HFFc6 (cell line): Measurements from ENCODE around the gene ERP44. TPM values are rescaled to one million over a fixed set of nuclear protein-coding genes. Genes with fewer than 3 reads are reported as not detected.
A peak's percentile ranks its signal among the peaks of the same experiment; 100 is the strongest.

Source experiments
- DNase-seq: peaks from one replicate; pipeline ENCODE4 v3.0.0-alpha.2; 2018
- H3K27ac Mint-ChIP-seq: 2 replicates; pipeline ENCODE4 v1.8.0; 2020; ENCODE audit warnings: mild to moderate bottlenecking, mixed read lengths
- H3K27me3 Mint-ChIP-seq: 2 replicates; pipeline ENCODE4 v1.8.0; 2021; ENCODE audit warnings: mild to moderate bottlenecking, moderate library complexity, mixed read lengths; ENCODE audit not compliant: insufficient read depth
- H3K36me3 Mint-ChIP-seq: 2 replicates; pipeline ENCODE4 v1.8.0; 2021; ENCODE audit warnings: low read depth, mixed read lengths
- H3K4me1 Mint-ChIP-seq: 2 replicates; pipeline ENCODE4 v1.8.0; 2020; ENCODE audit warnings: low read depth, mixed read lengths
- H3K4me3 Mint-ChIP-seq: 2 replicates; pipeline ENCODE4 v1.8.0; 2020; ENCODE audit warnings: mild to moderate bottlenecking, moderate library complexity, mixed read lengths
- H3K9me3 Mint-ChIP-seq: 2 replicates; pipeline ENCODE4 v1.8.0; 2020; ENCODE audit warnings: mild to moderate bottlenecking, mixed read lengths
- CTCF ChIP-seq: fragments of 200-600 bp; sonication (generic); IDR thresholded peaks from 2 replicates; pipeline ENCODE4 v1.5.0; 2021; ENCODE audit warnings: antibody characterized with exemption, mild to moderate bottlenecking
- total RNA-seq, 6 experiments: library from RNA; stranded (reverse); fragmentation: NEBNext Ultra II Directional; extraction: Animal tissue kit (Norgen Biotek cat#: 25700); gene quantifications; 2 replicates in 1 of 6; 3 replicates in 5 of 6; pipeline ENCODE4 v1.2.3, GENCODE V29; 2021

The ERP44 gene
- total RNA-seq, 6 experiments from 2014 or later: 22.7 to 30.5 (median 27.0) TPM

DNA sequence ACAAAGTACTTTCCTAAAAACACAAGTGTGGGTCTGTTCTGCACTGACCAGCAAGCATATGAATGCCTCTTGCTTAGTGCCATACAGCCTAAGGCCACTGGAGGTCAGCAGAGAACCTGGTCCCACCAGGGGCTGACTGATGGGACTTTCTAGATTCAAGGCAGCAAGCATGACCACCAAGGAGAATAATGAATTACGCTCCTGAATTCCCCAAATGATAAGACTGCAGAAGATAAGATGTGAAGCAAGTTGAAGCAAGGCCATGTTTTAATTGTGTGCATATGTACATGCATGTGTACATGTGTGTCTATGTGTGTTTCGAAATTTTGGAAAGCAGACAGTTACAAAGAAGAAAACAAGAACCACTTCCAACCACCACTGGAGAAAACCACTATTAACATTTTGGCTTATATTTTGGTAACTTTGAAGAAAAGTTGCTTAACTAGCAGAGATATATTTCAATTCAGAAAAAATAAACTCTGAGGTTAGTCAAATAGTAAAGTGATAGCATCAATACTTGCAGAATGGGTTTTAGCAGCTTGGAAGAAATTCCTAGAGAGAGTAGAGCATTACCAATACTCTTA, 70.5 kb downstream of the ERP44 start:
- H3K36me3 Mint-ChIP-seq: peaks cover 7% of the 10 kb centered on the region; the same call in 1 of the 2 replicates
- H3K27ac Mint-ChIP-seq: no peak overlapping the region
- H3K9me3 Mint-ChIP-seq: no peaks in the 10 kb centered on the region
- no peak overlapping the region for H3K4me3 Mint-ChIP-seq
- peak; percentile 64 for DNase-seq
- no peaks in the 10 kb centered on the region for H3K27me3 Mint-ChIP-seq
- peak; percentile 93 for TF ChIP-seq CTCF
- H3K4me1 Mint-ChIP-seq: peaks cover 13% of the 10 kb centered on the region

- Mint-ChIP-seq H3K4me3 (no peak overlapping the region), H3K36me3 (peaks cover 7% of the 10 kb centered on the region; the same call in 1 of the 2 replicates), H3K27ac (no peak overlapping the region), H3K27me3 (no peaks in the 10 kb centered on the region), H3K4me1 (peaks cover 13% of the 10 kb centered on the region), H3K9me3 (no peaks in the 10 kb centered on the region)
- TF ChIP-seq CTCF: no peak
- DNase-seq: no peak
These were observed 71.3 kb downstream of the ERP44 start for GRCh38 chr9:100027543-100027942.

DNA sequence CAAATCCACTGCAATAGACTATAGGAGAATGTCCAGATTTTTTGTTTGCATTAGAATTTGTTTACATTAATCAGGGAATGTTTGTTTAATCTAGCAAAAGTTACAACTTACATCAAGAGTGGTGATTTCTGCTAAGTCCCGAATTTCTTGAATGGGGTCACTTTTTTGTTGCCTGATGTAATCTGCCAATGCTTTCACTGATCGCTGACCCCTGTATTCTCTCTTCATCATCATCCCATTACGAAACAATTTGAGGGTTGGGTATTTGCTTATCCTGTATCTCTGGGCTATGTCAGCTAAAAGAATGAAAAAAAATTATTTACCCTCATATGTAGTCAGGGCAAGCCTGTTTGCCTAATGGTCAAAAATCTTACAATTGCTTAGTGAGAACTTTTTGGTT, 76.9 kb downstream of the ERP44 start:
- Mint-ChIP-seq H3K4me3 (no peak overlapping the region), H3K36me3 (peaks cover 30% of the 10 kb centered on the region), H3K27me3 (no peaks in the 10 kb centered on the region; the same call in 1 of the 2 replicates), H3K27ac (no peak overlapping the region), H3K4me1 (peaks cover 27% of the 10 kb centered on the region), H3K9me3 (no peaks in the 10 kb centered on the region)
- TF ChIP-seq CTCF: no peak
- DNase-seq: no peak

DNA sequence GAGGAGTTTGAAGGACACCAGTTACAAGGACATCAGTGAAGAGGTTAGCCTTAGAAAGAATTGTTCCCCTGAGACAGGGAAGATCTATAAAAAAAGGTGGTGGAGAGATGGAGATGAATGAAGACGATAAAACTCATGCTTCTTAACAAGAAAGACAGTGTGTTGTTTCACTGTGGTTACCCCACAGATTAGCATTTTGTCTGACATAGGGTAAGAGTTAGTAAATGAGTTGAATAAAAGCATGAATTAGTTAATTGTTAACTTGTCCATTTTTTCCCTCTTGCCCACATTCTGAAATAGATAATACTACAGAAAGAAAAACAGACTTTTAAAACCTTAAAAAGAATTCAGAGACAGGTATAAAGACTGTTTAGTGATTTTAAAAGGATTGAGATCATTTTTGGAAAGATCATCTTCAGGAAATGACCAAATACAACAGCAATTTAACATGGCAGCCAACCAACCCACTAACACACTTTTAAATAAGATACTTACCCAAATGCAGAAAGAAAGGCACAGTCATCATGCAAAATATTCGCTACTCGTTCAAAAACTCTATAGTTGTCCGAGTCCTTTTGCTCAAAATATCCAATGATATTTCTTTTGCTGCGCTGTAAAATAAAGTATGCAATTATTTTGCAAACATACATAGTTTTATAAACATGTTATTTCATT, 78.5 kb downstream of the ERP44 start:
- H3K9me3 Mint-ChIP-seq: no peaks in the 10 kb centered on the region
- H3K27me3 Mint-ChIP-seq: no peaks in the 10 kb centered on the region; the same call in 1 of the 2 replicates
- peaks cover 29% of the 10 kb centered on the region for H3K36me3 Mint-ChIP-seq
- no peak for DNase-seq
- TF ChIP-seq CTCF: no peak
- peaks cover 27% of the 10 kb centered on the region for H3K4me1 Mint-ChIP-seq
- no peak overlapping the region for H3K4me3 Mint-ChIP-seq
- H3K27ac Mint-ChIP-seq: no peak overlapping the region

DNA sequence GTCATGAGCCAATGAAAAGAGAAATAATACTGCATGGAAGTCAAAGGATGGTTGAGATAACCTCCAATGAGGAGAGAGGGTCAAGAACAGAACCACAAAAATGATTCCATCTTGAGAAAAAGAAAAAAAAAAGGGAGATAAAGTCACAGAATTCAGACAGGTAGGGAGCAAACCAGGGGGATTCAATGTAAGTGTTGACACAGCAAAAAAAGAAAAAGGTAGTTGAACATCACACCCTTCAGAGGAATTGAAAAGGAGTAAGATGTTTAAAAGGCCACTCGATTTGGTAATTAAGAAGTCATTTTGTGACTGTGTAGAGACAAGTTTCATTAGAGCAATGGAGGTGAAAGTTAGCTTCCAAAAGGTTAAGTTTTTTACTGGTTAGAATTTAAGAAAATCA, 79.3 kb downstream of the ERP44 start:
- no peak for TF ChIP-seq CTCF
- no peak overlapping the region for H3K4me3 Mint-ChIP-seq

More for the DNA sequence above, 79.3 kb downstream of the ERP44 start:
- no peak overlapping the region for H3K27ac Mint-ChIP-seq
- no peaks in the 10 kb centered on the region for H3K9me3 Mint-ChIP-seq
- no peak for DNase-seq
- peaks cover 22% of the 10 kb centered on the region for H3K36me3 Mint-ChIP-seq
- no peaks in the 10 kb centered on the region; the same call in 1 of the 2 replicates for H3K27me3 Mint-ChIP-seq
- H3K4me1 Mint-ChIP-seq: peaks cover 27% of the 10 kb centered on the region
